HG03432 (cell line): ENCODE results near the gene ARPC1A.
"Not testable (repeated sequence)": the region's sequence is repeated elsewhere in the genome, so short reads cannot be mapped to it uniquely, and the experiment has no call there.

ENCODE experiments used
- ATAC-seq: cut with Tn5 transposase; IDR thresholded peaks from one replicate; pipeline ENCODE4 v1.9.1; 2021; ENCODE audit warnings: mild to moderate bottlenecking, moderate library complexity; ENCODE audit not compliant: unreplicated experiment

Gene ARPC1A

DNA sequence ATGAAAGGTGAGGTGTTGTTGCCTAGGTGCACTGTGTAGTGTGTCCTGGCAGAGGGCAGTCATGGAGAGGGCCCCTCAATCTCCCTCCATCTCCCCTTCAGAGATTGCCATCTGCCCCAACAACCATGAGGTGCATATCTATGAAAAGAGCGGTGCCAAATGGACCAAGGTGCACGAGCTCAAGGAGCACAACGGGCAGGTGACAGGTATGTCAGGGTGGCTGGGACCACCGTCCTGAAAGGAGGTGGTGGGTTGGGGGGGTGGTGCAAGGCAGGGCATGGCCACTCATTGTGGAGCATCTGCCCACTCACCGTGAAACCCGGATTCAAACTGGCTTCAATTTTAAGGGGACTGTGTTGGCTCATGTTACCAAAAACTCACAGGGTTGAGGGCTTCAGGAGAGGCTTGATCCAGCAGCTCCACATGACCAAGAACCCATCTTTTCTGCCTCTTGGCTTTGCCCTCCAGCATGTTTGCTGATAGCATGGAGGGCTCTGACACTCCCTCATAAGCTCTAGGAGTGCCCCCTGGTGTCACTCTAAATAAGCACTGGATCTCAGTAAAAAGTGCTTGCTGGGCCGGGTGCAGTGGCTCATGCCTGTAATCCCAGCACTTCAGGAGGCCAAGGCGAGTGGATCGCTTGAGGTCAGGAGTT lies 61.0 kb downstream of the ARPC1A start:
- ATAC-seq: no peak

GRCh38 chr7:99387239-99387635 lies 61.5 kb downstream of the ARPC1A start:
- not testable (repeated sequence) for ATAC-seq

DNA sequence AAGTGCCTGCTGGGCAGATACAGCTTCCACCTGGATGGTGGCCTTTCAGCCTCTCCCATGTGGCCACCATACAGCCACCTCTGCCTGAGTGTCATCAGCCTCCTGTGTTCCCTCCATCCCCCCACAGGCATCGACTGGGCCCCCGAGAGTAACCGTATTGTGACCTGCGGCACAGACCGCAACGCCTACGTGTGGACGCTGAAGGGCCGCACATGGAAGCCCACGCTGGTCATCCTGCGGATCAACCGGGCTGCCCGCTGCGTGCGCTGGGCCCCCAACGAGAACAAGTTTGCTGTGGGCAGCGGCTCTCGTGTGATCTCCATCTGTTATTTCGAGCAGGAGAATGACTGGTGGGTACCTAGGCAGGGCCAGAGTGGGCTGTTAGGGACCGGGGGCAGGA lies 62.2 kb downstream of the ARPC1A start:
- ATAC-seq: no peak

- no peak for ATAC-seq
These were observed 64.1 kb downstream of the ARPC1A start for GRCh38 chr7:99389772-99390171.

DNA sequence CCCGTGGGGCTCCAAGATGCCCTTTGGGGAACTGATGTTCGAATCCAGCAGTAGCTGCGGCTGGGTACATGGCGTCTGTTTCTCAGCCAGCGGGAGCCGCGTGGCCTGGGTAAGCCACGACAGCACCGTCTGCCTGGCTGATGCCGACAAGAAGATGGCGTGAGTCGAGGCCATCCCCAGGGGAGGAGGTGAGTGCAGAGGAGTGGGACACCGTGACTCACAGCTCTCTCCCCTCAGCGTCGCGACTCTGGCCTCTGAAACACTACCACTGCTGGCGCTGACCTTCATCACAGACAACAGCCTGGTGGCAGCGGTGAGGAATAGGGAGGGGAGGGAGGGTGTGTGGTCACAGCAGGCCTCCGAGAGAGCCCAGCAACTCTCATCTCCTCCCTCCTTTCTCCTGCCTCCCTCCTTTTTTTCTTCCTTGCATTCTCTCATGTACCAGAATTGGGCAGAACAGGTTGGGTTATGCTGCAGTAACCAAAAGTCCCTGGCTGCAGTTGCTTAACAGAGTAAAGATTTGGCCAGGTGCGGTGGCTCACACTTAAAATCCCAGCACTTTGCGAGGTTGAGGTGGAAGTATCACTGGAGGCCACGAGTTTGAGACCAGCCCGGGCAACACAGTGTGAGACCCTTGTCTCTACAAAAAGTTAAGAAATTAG lies 65.4 kb downstream of the ARPC1A start:
- no peak for ATAC-seq

GRCh38 chr7:99392046-99392445 lies 66.3 kb downstream of the ARPC1A start:
- no peak for ATAC-seq

DNA sequence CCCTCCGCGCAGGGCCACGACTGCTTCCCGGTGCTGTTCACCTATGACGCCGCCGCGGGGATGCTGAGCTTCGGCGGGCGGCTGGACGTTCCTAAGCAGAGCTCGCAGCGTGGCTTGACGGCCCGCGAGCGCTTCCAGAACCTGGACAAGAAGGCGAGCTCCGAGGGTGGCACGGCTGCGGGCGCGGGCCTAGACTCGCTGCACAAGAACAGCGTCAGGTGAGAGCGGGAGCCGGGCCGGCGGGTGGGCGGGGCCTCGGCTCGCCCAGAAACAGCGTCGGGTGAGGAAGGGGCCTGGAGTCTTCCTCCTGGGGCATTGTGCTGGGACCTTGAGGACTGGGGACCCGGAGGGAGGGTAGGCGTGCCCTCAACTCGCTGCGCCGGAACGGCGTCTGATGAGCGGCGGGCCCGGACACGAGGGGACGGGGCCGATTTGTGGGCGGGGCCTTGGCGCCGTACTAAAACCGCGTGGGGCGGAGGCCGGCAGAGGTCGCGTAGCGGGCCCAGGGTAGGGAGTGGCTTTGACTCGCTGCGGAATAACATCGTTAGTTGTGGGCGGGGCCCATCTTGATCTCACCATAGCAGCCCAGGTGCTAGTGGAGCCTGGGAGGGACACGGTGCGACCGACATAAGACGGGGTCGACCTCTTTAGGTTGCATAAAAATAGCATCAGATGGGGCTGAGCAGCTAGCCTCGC lies 67.1 kb downstream of the ARPC1A start:
- peak; percentile 65 for ATAC-seq

DNA sequence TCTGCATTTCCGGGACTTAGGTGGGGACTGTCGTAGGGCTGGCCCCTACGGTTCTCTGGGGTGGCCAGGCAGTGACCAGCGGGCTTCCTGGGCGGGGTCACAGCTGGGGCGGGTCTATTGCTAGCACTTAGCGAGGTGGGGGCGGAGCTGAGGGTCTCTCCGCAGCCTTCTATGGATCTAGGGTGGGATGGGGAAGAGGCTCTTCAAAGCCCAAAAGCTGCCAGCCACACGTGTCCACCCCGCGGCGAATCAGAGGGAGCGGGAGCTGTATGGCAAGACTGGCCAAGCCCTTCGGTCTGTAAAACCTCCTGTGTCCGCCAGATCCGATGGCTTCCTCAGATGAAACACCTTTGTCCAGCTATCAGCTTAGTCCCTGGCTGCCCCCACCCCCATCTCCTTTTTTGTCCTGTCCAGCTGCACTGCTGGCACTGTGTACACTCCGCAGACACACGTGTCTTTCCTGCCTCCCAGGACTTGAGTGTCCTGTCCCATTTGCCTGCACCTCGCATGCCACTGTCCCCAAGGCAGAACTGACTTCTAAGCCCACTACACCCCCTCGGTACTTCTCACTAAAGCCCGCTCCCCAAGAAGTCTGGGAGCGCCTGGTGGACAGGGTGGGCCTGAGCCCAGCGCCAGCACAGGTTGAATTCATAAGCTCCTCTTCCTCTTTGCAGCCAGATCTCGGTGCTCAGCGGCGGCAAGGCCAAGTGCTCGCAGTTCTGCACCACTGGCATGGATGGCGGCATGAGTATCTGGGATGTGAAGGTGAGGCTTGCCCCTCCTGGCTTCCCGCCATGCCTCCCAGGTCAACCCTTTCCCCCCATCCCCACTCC lies 67.9 kb downstream of the ARPC1A start:
- no peak for ATAC-seq

GRCh38 chr7:99394188-99394502 lies 68.4 kb downstream of the ARPC1A start:
- ATAC-seq: no peak

DNA sequence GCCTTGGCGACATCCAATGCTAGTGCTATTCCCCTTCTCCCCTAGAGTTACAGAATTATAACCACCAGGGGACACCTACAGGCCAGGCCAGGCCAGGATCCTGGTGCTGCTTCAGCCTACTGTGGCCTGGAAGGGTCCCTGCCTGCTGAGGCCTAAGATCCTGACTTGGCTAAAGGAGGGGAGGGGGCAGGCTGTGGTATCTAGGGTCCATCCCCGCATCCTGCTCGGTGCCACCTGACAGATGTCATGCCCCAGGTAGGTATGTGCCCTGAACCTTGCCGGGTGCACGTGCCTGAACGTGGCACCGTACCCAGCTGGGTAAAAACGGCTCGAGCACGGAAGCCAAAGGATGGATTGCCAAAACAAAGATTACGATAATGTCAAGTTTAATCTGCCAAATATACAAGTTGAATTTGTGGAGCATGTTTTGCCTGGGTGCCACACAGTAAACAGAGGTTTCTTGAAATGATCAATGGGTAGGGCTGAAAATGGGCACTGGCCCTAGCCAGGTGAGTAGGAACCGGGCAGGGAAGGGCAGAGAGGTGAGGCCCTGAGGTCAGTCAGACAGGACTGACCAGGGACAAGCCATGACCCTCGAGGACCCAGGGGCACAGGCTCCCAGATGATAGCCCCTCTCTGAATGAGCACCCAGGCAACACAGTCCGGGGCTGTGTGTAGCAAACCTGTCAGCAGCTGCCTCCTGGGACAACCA lies 70.1 kb downstream of the ARPC1A start:
- ATAC-seq: no peak

GRCh38 chr7:99396418-99397296 lies 71.0 kb downstream of the ARPC1A start:
- no peak for ATAC-seq

DNA sequence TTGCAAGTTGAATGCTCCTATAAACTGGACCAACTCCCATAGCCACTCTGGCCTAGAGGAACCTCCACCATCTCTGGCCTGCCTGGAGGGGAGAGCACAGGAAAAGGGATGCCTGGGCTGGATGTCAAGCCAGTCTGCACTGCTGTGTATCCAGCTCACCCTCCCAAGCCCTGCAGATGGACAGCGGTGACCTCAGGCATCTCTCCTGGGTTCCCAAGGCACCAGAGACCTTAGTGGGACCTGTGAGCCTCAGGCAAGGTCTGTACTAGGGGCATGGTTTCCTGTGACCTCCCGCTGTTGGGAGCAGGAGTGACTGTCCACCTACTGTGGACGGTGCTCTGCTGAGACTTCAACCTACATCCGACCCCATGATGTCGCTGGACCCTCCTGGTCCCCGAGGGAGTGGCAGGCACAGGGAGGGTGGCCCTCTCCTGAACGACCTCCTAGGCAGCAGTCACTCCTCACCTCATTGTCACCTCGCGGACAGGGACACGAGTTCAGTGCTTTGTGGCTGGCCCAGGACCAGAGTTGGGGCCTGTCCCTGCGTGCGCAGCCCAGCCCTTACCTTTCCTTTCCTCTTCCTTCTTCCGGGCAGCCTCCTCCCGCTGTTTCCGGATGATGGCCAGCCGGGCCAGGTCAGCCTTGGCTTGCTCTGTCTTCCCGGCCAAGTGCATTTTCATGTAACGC lies 71.7 kb downstream of the ARPC1A start:
- ATAC-seq: no peak

DNA sequence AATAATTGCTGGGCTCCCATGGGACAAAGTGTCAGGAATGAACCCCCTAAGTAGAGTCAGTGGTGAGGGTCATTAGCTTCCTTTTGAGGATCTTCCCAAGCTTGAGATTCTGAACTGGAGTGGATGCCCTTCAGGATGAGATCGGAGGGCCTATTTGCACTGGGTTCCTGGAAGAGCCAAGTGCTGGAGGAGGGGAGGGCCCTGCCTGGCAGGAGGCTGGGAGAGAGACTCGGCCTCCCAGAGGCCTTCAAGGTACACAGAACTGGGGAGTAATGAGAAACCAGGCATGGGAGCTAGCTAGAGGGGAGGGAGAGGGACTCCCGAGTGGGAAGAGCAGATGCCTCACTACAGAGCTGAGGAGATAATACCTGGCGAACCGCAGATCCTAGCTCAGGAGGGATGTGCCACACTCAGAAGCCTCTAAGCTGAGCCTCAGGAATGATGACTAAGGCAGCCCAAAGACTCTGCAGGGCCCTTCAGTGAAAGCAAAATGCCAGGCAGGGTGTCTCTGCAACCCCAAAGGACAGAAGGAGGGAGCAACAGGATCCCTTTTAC lies 73.3 kb downstream of the ARPC1A start:
- no peak for ATAC-seq

- ATAC-seq: no peak
These were observed 73.9 kb downstream of the ARPC1A start for GRCh38 chr7:99399597-99399996.

DNA sequence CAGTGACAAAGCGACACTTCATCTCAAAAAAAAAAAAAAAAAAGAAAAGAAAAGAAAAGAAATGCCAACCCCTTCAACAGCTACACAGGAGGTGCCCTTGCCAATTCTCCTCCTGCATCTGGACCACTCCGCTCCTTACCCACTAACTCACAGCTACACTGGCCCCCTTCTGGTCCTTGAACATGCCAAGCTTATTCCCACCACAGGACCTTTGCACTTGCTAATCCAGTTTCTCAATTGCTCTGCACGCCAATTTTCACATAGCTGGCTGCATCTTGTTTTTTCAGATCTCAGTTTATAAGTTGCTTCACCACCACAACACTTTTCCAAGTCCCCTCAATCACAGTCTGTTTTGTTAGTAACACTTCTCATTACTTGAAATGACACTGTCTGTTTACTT lies 77.2 kb downstream of the ARPC1A start:
- ATAC-seq: no peak

DNA sequence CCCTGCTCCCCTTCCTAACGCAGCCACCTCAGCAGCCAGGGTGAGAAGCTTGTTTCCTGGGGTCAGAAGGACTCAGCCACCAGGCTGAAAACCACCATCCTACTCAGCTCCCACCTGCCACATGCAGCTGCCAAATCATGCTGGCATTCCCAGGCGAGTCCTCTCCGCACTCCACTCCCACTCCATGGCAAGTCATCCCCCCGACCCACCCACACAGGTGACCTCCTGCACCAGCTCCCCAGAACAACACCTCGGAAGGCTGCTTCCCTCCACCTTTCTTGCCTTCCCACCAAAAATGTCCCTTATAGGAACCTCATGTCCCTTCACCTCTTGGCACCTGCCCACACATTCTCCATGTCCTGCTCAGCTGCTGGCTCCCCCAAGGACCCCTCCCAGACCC lies 78.1 kb downstream of the ARPC1A start:
- ATAC-seq: no peak

DNA sequence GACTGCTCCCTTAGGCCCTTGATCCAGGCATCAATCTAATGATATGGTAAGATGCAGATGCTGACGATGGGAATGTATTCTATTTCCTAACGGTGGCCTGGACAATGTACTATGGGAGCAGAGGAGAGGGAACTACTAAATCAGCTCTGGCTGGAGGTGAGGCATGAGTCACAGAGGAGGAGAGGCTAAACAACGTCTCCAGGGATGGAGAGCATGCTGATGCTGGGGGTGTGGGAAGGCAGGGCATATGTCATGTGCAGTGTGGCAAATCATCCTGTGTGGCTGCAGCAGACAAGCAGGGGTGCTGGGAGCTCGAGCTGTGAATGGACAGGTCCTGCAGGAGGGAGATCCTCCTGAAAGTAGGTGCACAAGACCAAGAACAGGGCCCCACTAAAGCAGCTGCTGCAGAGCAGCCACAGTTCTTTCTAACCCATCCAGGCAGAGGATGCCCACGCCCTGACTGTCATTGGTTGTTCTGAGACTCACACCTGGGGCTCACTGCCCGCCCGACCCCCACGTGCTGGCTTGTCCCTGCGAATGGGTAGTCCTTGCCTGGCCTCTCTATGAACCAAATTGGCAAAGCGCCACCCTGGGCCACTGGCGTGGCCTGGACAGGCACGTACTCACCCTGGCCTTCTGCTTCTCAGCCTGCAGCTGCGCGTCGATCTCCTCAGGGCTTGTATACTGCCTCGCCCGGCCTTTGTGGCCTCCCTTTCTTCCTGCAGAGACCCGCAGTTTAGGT lies 78.7 kb downstream of the ARPC1A start:
- ATAC-seq: no peak

DNA sequence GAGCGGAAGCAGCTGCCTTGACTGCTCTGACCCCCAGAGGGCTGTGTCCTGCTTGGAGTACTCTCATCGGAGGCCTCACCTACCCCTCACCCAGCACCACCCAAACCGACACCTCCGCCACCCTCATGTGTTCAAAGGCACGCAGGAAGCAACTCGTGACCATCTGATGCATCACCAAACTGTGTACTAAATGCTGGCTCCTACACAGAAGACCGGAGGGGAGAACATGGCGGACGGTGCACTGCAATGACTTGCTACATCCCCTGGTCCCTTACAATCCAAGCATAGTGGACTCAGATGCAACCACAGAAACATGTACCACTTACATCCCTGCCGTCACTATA lies 79.3 kb downstream of the ARPC1A start:
- no peak for ATAC-seq
